ENCODE data around the gene LDLRAD2.

DNA sequence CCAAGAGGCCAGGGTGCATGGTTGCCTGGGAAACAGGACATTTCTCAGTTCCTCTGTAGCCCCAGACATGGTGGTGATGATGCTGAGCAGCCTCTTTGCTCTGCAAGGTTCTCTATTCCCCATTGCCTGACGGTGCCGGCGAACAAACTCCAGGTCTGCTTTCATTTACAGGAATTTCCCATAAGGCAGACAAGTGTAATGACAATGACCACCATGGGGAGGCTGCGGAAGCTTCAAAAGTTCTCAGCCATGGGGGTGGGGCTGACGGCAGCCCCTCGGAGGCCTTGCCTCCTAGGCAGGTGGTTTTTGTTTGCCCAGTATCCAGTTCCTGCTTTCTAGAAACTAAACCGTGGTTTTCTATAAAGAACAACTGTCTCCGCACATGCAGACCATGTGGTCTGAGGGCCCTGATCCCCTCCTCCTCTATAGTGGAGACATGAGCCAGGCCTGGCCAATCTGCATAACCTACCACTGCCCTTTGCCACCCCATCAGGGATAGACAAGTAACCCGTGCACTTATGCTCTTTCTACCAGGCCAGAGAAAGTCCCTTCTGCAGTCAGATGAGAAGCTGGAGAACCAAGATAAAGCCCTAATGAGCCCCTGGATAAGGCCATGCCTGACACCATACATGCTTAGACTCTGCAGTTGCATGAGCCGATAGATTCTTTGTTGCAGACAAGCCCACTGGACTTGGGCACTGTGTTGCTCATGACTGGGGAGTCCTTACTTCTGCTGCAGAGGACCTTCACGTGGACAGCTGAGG lies 54.1 kb downstream of the LDLRAD2 start:
- TF ChIP-seq POLR2A (IDR thresholded peaks at IDR 0.05) (no peak), POLR2AphosphoS5 (IDR thresholded peaks at IDR 0.05) (no peak)
- TF ChIP-seq, protein P1, sequence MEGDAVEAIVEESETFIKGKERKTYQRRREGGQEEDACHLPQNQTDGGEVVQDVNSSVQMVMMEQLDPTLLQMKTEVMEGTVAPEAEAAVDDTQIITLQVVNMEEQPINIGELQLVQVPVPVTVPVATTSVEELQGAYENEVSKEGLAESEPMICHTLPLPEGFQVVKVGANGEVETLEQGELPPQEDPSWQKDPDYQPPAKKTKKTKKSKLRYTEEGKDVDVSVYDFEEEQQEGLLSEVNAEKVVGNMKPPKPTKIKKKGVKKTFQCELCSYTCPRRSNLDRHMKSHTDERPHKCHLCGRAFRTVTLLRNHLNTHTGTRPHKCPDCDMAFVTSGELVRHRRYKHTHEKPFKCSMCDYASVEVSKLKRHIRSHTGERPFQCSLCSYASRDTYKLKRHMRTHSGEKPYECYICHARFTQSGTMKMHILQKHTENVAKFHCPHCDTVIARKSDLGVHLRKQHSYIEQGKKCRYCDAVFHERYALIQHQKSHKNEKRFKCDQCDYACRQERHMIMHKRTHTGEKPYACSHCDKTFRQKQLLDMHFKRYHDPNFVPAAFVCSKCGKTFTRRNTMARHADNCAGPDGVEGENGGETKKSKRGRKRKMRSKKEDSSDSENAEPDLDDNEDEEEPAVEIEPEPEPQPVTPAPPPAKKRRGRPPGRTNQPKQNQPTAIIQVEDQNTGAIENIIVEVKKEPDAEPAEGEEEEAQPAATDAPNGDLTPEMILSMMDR (IDR thresholded peaks at IDR 0.05): no peak
